ENCODE results near the gene BICD2.
A peak's percentile ranks its signal among the peaks of the same experiment; 100 is the strongest.

BICD2 gene

DNA sequence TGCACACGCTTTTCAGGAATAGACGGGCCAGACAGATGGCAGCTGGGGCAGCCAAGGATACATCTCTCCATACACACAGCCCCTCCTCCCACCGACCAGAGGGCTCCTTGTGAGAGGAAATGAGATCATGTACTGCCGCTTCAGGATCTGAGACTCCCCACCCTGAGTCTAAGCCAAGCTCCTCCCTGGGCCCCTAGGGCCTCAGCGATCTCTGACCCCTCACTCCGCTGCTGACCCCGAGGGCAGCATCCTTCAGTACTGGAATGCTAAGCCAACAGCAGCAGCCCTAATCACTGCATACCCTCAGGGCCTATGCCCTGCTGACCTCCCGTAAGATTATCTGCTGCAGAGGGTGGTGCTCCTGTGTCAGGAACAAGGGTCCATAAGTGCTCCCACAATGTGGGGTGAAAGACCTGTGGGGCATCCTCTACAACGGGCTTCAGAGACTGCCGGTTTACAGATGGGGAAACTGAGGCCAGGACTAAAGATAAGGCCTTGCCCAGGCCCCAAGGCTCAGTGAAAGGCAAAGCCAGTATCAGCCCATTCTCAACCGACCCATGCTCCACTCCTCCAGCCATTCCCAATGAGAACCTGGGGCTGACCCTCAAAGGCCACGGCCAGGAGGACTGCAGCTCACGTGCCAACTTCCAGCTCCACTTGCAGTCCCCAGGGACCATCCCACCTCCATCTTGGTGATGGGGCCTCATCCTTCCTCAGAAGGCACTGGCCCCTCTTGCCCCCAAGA, 37.5 kb downstream of the BICD2 start:
- DNase-seq: no peak

DNA sequence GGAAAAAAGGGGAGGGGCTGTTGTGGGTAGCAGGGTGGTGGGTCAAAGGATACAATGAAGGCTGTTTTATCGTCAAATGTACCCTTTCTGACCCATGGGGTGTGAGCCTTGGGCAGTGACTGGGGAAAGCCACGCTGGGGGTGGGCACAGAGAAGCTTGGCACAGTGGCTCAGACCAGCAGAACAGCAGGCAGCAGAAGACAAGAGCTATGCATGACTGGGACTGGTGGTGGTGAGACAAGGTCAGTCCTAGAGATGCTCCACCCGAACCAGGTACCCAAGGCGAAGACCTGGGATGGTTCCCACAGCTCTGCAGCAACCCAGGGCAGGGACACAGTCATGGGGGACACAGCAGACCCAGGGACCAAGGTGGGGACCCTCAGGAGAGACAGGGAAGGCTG, 38.3 kb downstream of the BICD2 start:
- no peak for DNase-seq

DNA sequence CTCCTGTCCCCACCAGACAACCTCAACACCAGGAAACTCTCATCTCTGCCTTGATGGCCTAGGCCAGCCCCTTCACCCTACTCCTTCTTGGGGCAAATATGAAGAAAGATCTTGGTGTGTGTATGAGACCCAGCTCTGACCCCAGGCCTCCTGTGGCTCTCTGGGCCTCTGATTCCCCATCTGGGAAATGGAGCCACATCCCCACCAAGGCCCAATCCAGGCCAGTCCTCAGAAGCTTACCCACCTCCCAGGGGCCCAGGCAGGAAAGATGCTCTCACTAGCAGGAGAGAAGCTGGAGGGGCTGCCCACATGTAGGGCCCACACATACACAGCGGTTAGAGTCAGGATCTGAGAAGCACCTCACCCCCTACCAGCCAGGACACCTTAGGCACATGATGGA, 38.9 kb downstream of the BICD2 start:
- DNase-seq: no peak

DNA sequence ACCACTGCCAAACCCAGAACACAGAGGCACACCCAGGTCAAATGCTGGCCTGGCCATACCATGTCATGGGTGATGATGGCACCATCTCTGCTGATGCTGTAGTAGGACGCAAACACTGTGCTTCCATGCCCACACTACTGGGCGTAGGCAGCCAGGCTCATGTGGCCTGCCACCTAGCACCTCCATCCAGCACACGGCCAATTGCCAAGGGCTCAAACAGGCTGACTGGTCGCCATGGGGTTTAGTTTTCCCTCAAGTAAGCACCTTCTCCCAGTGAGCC, 39.4 kb downstream of the BICD2 start:
- DNase-seq: no peak

DNA sequence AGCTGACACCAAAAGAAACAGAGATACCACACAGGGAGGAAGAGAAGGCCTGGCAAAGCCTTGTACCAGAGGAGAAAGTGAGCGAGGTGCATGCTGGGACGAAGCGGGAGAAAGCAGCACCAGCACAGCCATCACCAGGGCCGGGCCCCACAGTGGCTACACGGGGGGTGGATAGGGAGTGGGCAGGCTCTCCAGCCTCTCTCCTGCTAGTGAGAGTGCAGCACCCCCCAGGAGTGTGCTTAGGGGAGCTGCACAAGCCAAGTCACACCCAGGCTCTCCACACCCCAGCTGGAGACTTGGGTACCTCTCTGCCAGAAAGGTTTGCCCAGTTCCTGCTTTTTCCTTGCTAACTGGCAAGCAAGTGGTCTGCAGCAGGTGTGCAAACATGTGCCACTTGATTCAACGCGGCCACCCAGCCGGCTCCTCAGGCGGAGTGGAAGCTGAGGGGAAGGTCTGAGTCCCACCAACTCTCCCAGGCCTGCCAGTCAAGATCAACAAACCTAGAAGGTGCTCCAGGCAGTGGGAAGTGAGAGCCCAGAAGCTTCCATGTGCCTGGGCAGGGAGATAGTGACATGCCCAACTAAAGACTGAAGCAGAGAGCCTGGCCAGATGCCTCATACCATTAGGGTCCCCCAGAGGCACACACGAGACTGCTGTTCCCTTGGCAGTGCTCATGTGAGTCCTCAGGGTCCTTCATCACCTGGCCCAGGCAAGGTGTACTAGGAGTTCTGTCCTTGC, 39.9 kb downstream of the BICD2 start:
- DNase-seq: no peak

DNA sequence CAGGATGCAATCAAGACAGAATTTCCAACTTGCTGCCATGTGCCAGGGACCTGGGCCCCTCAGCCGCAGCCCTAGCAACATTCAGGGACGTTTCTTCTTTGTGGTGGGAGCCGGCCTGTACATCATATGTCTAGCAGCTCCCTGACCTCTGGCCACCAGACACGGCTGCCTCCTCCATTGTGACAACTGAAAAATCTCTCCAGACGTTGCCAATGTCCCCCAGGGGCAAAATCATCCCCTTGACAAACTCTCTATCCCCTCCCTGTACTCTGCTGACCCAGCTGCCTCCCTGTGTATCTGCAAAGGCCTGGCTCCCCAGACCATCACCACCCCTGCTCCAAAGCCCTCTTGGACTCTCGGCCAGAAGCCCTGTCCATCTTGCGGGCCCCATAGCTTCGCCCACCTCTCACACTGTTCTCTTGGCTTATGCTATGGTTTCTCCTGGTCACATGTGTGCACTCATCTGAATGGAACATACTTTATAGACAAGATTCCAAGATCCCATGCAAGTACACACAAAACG, 40.8 kb downstream of the BICD2 start:
- DNase-seq: no peak

DNA sequence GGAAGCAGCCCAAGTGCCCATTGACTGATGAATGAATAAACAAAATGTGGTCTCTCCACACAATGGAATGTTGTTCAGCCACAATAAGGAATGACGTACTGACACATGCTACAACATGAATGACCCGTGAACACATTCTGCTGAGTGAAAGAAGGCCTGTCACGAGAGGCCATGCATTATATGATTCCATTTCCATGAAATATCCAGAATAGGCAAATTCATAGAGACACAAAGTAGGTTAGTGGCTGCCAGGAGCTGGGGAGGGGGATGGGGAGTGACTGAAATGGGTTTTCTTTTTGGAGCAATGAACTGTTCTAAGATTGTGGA, 41.4 kb downstream of the BICD2 start:
- no peak for DNase-seq

DNA sequence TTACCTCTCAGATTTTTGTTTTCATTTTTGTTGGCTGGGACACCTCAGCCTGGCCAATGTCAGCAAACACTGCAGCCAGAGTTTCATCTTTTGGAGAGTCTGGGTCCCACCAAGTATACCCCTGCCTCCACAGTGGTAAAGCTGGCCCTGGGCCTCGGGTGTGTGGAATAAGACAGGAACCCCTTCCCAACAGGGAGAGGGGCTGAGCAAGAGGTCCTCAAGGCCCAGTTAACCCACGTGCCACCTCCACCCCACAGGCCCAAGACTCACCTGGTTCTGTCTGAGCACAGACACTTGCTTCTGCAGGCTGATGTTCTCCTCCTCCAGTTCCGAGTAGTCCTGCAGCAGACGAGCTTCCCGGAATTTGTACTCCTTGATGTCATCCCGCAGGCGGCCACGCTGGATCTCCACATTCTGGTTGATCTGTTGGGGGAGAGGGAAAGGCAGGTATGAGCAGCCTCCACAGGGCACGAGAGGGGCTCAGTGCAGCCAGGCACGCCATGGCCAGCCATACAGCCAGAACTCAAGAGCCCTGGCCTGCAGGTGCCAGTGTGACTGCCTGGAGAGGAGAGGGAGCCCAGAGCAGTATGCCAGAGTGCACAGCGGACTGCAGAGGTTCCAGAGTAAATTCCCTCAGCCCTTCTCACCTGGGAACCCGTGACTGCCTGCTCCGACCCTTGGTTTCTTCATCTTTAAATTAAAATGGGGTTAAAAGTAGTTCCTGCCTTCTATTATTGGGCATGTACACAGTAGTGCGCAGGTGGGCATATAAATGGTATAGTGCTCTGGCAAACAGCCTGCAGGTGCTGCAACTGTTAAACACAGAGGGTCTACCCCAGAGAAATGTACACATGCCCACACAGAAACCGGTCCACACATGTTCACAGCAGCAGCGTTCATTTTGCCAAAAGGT, 42.0 kb downstream of the BICD2 start:
- no peak for DNase-seq

DNA sequence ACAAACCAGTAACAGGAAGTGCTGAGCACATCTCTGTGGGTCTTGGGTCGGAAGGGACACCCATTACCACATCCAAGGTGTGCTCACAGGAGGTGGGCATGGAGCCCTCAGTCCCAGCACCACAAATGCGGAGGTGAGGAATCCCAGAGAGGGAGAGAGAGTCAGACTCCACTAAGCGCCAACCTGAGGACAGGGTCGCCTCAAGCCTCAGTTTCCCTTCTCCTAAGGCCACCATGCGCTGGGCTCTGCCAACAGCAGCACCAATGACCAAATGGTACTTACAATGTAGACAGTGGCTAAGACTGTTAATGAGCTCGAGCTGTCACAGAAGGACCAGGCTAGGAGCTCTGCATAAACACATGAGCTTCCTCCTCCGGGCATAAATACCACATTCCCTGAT, 43.1 kb downstream of the BICD2 start:
- DNase-seq: no peak

DNA sequence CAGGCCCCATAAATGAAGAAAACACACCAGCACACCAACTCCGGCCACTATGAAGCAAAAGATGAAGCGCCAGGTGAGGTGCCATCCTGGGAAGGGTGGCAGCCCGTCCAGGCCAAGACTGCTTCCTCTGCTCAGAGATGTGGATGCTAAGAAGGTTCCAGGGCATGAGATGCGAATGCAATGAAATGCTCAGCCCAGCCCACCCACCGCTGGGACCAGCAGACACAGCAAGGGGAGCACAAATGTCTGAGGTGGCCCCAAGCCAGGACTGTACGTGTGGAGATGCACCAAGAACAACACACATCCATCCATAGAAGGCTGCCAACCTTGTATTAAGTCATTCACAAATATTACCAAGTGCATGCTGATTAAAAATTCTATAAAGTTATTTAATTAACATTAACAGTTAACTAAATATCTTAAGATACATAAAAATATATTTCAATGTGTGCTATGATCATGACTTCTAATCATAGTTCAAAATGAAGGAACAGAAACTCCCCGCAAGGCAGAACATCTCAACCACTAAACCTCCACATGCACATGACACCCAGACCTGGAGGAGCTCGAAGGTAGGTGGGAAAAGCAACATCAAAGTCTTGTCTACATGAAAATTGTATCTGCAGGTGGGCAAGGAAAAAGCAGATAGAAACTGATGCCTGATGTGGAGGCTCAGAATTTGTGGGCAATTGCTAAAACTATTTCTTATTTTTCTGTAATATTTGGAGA, 43.7 kb downstream of the BICD2 start:
- DNase-seq: no peak

DNA sequence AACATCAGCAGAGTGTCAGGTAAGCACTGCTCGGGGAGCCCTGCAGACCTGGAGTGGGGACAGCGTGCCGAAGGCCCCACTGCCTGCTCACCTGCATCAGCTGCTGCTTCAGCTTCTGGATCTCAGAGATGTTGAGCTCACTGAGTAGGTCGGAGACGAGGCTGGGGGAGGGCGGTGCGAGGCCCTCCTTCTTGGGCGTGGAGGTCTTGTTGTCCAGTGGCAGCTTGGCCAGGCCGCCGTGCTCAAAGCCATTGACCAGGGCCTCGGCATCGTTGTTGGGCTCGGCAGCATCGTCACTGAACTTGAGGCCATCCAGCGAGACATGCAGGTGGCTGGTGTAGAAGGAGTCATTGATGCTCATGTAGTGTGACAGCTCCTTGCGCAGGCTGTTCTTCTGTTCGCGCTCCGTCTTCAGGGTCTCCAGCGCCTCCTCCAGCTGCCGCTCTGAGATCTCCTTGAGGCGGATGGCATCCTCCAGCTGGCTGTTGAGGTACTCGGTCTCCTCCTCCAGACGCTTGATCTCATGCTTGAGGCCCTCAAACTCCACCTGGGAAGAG, 44.3 kb downstream of the BICD2 start:
- no peak for DNase-seq

DNA sequence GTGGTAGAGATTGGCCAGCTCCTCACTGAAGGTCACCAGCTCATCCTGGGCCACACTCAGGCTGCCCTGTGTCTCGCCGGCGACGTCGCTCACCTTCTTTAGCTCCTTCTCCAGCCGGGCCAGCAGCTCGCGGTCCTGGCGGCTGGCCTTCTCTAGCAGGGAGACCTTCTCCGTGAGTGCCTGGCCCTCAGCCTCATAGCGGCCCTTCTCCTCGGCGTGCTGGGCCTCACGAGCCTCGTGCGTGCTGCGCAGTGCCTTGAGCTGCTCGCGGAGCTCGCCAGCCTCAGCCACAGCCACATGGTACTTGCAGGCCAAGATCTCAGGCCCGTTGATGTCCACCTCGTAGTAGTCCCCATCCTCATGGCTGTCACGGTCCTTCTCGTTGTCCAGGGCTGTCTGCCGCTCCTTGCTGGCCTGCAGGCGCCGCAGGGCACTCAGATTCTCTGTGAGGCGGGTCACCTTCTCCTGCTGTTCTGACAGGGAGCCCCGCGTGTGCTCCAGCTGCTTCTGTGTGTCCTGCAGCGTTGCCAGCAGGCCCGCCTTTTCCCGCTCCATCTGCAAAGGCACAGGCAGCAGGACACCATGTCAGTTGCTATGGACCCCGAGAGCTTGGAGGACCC, 45.5 kb downstream of the BICD2 start:
- no peak for DNase-seq

DNA sequence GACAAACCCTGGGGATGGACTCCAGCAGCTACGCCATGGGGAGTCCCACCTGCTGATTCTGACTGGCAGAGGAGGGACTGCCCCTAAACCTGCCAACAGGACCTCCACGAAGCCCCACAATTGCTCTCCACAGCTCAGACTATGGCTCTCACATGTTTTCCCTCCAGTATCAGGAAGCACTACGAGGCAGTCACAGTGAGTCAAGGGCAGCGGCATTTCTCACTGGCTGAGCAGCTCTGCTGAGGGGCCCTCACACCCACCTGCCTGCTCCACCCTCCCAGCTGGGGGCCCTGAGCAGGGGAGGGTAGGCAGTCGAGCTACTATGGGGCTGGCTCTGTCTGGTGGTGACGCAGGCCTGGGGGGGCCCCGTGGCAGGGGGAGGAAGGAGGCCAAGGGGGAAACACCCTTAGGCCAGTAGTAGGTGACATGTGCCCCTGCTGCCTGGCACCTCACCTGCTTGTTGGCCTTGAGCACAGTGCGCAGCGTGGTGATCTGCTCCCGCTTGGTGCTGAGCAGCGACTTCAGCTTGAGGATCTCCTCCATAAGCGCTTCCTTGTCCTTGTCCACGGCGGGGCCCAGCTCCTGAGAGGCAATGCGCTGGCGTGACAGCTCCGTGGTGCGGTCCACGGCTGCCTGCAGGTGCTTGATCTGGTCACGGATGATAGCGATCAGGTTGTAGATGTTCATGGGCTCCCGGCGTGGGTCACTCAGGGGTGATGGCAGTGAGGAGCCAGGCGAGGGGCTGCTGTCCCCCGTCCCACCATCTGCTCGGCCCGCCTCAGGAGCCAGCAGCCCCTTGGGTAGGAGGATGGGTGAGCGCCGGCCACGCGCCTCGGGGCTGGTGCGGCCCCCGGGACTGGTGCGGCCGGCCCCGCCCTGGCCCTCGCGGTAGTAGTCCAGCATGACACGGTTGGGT, 46.3 kb downstream of the BICD2 start:
- DNase-seq: no peak

DNA sequence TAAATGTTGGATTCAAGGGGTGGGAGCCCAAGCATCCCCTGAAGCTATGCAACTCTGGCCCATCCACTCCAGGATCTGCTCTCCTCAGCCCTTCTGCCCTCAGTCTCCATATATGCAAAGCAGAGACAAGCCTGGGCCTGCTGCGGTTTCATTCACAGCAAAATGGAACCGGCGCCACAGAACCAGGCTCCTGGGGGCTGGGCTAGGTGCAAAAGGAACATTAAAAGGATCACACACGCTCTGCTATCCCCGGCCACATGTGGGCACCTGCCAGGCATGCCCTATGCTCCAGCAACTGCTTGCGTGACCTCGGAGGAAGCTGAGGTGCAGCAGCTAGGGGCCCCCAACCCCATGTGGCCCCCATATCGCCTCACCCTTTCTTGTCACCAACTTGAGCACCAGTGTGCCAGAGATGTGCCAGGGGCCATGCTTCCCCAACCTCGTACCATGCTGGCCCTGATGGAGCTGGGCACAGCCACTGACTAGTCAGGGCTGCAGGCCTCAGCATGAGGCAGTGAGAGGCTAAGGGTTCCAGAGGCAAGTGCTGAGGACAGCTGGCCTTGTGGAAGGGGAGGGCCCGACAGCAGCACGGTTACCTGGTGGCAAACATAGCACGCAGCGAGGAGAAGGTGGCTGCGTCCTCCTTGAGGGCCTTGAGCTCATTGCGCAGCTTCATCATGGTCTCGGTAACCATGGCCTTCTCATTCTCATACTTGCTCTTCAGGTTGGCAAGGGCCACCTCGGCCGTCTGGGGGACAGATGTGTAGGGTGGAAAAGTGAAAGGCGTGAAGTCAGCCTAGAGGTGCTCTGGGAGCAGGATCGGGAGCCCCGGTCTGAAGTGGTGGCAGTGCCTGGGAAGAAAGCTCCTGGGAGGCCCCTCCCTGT, 47.2 kb downstream of the BICD2 start:
- no peak for DNase-seq

DNA sequence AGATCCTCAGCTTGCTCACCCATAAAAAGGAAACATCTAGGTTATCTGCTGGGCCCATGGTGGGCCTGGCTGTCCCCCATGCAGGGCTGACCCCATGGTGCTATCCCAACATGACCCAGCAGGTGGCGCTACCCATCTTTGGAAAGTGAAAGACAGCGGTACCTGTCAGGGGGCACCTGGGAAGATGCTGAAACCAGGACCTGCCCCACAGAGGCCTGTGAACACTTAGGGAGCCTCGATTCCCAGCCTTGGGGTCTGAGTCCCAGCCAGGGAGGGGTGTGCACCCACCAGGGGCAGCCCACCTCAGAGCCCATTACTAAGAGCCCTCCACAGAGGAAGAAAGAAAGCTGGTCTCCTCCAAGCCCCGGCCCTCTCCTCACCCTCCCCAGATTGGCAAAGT, 48.1 kb downstream of the BICD2 start:
- peak; percentile 67 for DNase-seq

DNA sequence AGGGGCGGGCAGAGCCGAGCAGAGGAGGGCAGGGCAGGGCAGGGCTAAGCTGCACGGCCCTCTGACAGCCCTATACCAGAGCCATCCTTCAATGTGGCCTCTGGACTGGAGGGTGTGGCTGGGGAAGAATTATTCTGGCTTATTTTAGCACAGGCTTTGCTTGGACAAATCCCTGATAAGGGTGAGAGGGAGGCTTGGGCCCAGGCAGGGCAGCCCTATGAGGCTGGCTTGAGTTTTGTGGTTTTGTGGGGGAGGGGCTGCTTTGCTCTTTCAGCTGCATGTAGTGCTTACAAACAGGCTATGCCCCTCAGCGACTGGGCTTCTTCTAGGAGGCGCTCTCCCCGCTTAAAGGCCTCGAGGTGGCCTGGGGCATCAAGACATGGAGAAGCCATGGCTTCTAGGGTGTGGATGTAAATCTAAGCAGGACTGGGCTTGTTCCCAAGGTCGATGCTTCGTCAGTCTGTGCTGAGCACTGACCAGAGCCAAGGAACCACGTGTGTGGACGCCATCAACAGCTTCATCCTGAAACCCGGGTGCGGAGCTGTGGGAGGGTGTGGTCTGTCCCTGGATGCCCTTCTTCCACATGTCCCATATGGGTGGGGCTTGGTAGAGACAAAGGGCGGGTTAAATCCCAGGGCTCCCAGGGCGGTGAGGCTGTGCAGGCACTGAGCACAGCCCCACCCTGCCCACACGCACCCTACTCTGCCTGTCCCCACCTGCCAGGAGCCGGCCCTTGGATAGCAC, 49.0 kb downstream of the BICD2 start:
- no peak for DNase-seq

DNA sequence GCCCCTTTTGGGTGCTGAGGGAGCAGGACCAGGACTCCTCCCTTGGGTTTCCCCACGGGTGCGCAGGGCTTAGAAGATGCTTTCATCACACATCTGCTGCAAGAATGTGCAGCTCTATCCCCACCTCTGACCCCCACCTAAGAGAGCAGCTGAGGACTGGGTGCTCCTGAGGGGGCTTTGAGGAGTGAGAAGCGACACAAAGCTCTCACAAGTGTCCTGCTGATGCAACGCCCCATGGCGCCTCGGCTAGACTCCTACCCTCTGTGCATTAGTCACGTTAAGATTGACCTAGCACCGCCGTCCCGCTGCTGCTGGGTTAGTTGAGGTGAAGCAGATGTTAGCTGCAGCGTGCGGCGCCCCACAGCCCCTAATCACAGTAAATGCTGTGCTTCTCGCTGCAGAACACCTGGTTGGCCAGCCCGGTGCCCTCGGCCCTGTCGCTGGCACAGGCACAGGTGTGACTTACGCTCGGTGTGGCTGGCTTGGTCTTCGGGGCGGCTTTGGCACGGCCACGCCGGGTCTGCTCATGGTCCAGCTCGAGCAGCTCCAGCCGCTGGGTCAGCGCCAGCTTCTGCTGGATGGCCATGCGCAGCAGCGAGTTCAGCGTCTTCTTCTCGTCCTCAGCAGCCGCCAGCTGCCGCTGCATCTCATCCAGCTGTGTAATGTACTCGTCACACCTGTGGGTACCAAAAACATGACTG, 49.7 kb downstream of the BICD2 start:
- no peak for DNase-seq

DNA sequence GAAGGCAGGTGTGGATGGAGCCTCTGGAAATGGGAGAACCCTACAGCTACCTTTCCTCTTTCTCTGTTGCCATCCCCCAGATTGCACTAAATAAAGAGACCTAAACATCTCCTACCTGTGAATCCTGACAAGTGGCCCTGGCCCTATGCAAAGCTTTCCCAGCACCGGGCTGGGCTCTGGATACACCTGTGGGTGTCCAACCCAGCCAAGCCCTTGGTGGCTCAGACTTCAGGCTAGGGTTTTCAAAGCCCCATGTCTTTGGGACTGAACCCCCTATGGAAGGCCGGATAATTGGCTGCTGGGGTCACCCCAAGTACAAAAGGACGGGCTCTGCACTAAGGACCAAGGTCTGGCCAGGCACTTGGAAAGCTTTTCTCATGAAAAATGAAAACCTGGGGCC, 50.6 kb downstream of the BICD2 start:
- DNase-seq: no peak

DNA sequence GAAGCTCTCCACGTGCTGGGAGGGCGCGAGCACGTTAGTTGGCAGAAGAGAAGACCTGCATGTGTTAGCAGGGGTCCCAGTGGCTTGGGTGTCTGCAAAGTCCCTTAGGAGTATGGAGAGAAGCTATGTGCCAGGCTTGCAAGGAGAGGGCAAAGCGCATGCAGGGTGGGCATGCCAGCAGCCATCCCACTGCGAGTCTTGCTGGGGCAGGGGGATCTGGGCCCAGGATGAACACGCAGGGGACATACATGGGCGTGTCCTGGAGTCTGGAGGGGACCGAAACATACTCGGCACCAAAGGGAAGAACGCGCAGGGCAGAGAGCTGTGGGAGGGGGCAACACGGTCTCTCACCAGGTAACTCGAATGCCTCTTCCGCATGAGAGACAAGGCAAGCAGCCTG, 51.1 kb downstream of the BICD2 start:
- no peak for DNase-seq

All from activated CD4-positive, alpha-beta T cell treated with anti-CD3 and anti-CD28 coated beads, Interleukin-2, amount 50 U/mL, for 16 hours (primary cell).